ENCODE results near the gene C7orf33. TPM values are rescaled to one million over a fixed set of nuclear protein-coding genes. Genes with fewer than 3 reads are reported as not detected.

The C7orf33 gene
- total RNA-seq, 2 donors from 2014 or later, result not detected

DNA sequence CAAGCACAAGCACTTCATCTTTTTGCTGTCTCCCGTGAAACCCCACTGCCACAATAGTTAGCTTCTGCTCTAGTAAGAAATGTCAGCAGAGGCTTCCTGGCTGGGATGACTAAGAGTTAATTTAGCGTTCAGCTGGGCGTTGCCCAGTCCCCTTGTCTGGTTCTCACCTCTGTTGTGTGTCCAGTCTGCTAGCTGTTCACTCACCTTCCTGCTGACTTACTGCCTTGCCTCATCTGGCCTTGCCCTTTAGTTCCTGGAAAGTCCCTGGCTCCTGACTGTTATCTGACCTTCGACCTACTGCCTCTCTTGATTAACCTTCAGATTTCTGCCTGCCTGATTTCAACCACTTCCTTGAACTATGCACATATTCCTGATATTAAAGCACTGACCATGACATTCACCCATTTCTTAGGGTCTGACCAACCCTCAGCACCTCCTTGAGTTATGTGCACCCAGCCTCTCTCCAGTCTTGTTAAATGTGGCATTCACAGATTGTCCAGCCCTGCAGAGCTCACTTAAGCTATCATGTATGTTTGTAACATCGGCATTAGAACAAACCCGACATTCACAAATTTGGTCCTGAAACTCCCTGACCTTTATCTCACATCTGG, 30.3 kb downstream of the C7orf33 start:
- no peak overlapping the region for H3K27ac ChIP-seq
- H3K27me3 ChIP-seq (replicated peaks; ENCODE audit: insufficient read depth), result no peaks in the 10 kb centered on the region
- no peak overlapping the region for H3K4me3 ChIP-seq
- no peaks in the 10 kb centered on the region for H3K9me3 ChIP-seq
- no peak for ATAC-seq (ENCODE audit: insufficient number of reproducible peaks, low FRiP score, low read depth)
- TF ChIP-seq, protein P1, sequence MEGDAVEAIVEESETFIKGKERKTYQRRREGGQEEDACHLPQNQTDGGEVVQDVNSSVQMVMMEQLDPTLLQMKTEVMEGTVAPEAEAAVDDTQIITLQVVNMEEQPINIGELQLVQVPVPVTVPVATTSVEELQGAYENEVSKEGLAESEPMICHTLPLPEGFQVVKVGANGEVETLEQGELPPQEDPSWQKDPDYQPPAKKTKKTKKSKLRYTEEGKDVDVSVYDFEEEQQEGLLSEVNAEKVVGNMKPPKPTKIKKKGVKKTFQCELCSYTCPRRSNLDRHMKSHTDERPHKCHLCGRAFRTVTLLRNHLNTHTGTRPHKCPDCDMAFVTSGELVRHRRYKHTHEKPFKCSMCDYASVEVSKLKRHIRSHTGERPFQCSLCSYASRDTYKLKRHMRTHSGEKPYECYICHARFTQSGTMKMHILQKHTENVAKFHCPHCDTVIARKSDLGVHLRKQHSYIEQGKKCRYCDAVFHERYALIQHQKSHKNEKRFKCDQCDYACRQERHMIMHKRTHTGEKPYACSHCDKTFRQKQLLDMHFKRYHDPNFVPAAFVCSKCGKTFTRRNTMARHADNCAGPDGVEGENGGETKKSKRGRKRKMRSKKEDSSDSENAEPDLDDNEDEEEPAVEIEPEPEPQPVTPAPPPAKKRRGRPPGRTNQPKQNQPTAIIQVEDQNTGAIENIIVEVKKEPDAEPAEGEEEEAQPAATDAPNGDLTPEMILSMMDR (IDR thresholded peaks at IDR 0.05), result no peak
- no peak for DNase-seq (ENCODE audit: low spot score)
- peaks cover 0 to 5% of the 10 kb centered on the region in 2 donors for H3K4me1 ChIP-seq (ENCODE audit: control insufficient read depth in 1 of 2, low read depth in 2 of 2)
- H3K36me3 ChIP-seq, result no peaks in the 10 kb centered on the region

DNA sequence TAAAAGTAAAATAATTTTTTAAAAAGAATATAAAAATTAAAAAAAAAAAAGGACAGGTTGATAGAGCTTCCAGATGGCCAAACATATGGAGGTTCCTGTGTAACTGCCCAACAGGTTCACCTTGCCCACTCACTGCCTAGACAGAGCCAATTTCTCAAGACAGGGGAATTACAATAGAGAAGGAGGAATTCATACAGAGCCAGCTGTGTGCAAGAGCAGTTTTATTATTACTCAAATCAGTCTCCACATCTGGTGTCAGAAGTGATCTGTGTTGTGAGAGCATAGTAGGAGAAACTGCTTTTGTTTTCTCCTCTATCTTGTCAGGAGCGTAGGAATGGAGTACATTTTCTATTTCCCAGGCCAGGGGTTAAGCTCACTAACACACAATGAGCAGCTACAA, 31.0 kb downstream of the C7orf33 start:
- H3K27me3 ChIP-seq (replicated peaks; ENCODE audit: insufficient read depth), result no peaks in the 10 kb centered on the region
- TF ChIP-seq, protein P1 (IDR thresholded peaks at IDR 0.05), result no peak
- DNase-seq (ENCODE audit: low spot score), result no peak
- H3K36me3 ChIP-seq, result no peaks in the 10 kb centered on the region
- no peak overlapping the region for H3K27ac ChIP-seq
- no peak for ATAC-seq (ENCODE audit: insufficient number of reproducible peaks, low FRiP score, low read depth)
- H3K4me1 ChIP-seq (ENCODE audit: control insufficient read depth in 1 of 2, low read depth in 2 of 2), result peaks cover 0 to 5% of the 10 kb centered on the region in 2 donors
- H3K9me3 ChIP-seq, result no peaks in the 10 kb centered on the region
- H3K4me3 ChIP-seq, result no peak overlapping the region

DNA sequence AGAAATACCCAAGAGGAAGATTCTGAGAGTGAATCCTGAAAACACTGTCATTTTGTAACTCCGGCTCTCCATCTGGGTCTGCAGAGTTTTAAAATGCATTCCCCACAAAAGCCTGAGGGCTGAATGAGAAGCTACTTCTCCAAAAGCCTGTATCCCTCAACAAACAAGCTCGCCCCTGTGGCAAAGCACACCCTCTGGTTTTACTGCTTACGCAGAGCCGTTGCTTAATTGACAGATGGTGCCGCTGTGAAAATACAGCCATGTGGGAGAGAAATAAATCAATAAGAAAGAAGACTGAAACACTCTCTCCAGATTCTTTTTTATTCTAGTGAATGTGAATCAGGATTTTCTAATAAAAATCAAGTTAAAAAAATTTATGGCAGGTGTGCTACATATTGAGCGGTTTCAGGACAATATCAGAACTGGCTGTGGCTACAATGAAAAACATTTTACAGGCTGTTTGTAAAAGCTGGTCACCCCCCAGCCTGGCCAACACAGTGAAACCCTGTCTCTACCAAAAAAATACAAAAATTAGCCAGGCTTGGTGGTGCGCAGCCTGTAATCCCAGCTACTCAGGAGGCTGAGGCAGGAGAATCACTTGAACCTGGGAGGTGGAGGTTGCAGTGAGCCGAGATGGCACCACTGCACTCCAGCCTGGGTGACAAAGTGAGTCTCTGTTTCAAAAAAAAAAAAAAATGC, 32.5 kb downstream of the C7orf33 start:
- Histone ChIP-seq H3K4me1 (ENCODE audit: control insufficient read depth in 1 of 2, low read depth in 2 of 2) (peaks cover 0 to 5% of the 10 kb centered on the region in 2 donors), H3K27ac (no peak overlapping the region), H3K27me3 (replicated peaks; ENCODE audit: insufficient read depth) (no peaks in the 10 kb centered on the region), H3K36me3 (no peaks in the 10 kb centered on the region), H3K9me3 (no peaks in the 10 kb centered on the region), H3K4me3 (no peak overlapping the region)
- TF ChIP-seq, protein P1 (IDR thresholded peaks at IDR 0.05), result no peak
- DNase-seq (ENCODE audit: low spot score), result no peak
- ATAC-seq (ENCODE audit: insufficient number of reproducible peaks, low FRiP score, low read depth), result no peak

DNA sequence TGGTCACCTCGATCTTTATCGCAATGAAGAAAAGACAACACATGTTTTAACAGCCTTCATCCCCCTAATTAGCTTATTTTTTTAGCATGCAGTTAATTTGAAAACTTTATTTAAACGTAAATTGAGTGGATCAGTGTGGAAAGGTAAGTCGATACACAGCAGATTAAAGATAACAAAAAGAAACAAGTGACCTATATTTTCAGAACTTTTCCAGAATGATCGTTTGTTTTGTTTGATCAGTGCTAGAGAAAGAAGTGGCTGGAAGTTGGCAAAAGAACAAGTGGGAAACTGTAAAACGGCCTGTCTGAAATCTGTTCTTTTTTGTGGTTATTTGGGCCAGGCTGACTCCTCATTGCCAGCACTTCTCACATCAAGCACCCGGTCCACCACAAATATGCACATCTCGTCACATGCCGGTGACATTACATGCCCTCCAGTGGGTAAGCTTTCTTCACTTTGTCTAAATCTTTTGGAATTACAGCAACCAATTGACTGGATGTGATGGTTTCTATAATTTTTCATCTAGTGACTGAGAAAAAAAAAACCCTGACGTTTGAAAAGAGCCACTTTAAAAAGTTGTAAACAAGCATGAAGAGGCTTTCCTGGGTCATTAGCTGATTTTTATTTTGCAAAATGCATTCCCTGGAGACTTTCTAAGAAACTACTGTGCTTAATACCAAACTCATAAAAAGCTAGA, 33.2 kb downstream of the C7orf33 start:
- TF ChIP-seq, protein P1 (IDR thresholded peaks at IDR 0.05), result no peak
- H3K27me3 ChIP-seq (replicated peaks; ENCODE audit: insufficient read depth), result no peaks in the 10 kb centered on the region
- no peak for ATAC-seq (ENCODE audit: insufficient number of reproducible peaks, low FRiP score, low read depth)

DNA sequence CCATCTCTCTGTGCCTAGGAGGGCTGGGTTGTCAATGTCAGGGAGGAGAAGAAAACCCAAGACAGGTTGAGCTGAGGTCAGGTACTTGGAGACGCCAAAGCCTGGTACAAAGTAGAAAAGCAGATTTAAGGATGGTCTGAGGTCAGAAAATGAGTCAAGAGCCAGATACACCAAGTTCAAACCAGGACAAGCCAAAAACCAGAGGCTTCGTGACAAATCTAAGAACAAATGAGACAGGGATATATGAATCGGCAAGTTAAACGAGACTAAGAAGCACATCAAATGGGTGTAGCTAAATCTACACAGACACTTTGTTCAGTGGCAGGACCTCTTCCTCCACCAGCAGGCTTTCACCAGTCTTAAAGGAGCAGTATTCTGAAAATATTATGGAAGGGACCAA, 34.2 kb downstream of the C7orf33 start:
- Histone ChIP-seq H3K27me3 (replicated peaks; ENCODE audit: insufficient read depth) (no peaks in the 10 kb centered on the region), H3K36me3 (no peaks in the 10 kb centered on the region), H3K4me1 (ENCODE audit: control insufficient read depth in 1 of 2, low read depth in 2 of 2) (peaks cover 0 to 5% of the 10 kb centered on the region in 2 donors), H3K9me3 (no peaks in the 10 kb centered on the region), H3K27ac (no peak overlapping the region), H3K4me3 (no peak overlapping the region)
- no peak for DNase-seq (ENCODE audit: low spot score)
- ATAC-seq (ENCODE audit: insufficient number of reproducible peaks, low FRiP score, low read depth), result no peak
- TF ChIP-seq, protein P1 (IDR thresholded peaks at IDR 0.05), result no peak

More for the DNA sequence above, 33.2 kb downstream of the C7orf33 start:
- Histone ChIP-seq H3K36me3 (no peaks in the 10 kb centered on the region), H3K4me1 (ENCODE audit: control insufficient read depth in 1 of 2, low read depth in 2 of 2) (peaks cover 0 to 5% of the 10 kb centered on the region in 2 donors), H3K9me3 (no peaks in the 10 kb centered on the region), H3K4me3 (no peak overlapping the region), H3K27ac (no peak overlapping the region)
- no peak for DNase-seq (ENCODE audit: low spot score)

Measured in thoracic aorta (tissue), 2 donors.